ENCODE data around the gene JMJD6. TPM values are rescaled to one million over a fixed set of nuclear protein-coding genes. Genes with fewer than 3 reads are reported as not detected.
A peak's percentile ranks its signal among the peaks of the same experiment; 100 is the strongest.

JMJD6 gene
- total RNA-seq, 1 donor from 2014 or later = 32.7 TPM

DNA sequence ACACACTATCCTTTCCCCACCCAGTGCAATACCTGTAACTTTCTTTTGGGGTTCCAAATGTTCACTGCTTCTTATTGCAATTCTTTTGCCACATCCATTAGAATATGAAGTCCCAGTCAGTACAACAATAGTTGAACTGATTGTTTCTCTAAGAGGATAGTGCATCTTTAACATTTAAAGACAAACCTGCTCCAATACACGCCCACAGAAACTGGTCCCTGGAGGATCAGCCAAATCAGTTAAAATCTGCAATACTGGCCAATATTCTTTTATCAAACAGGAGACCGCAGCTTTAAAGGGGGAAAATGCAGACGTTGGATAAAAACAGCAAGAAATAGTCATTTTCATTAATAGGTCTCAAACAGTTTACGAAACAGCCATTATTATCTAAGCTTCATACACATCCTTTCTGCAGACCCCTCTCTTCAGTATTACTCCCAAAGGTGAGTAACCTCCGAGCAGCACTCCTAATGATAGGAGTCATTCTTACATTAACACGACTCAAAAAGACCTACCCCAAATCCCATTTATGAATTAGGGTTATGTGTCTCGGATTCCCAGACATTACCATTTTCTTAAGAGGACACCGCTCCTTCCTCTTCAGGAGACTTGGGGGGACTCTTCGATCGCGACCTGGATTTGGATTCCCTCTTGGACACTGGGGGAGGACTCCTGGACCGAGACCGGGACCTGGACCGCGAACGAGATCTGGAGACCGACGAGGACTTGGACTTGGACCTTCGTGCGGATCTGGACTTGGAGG is 9.4 kb upstream of the JMJD6 start:
- H3K9me3 Mint-ChIP-seq = no peaks in the 10 kb centered on the region
- CTCF ChIA-PET = interaction anchor here (1.4 kb wide), 1 partner anchor 9 kb away, joined by 3 read pairs; the partner anchor contains the start of gene METTL23
- H3K36me3 Mint-ChIP-seq (ENCODE audit: low read depth) = peaks cover 69% of the 10 kb centered on the region

DNA sequence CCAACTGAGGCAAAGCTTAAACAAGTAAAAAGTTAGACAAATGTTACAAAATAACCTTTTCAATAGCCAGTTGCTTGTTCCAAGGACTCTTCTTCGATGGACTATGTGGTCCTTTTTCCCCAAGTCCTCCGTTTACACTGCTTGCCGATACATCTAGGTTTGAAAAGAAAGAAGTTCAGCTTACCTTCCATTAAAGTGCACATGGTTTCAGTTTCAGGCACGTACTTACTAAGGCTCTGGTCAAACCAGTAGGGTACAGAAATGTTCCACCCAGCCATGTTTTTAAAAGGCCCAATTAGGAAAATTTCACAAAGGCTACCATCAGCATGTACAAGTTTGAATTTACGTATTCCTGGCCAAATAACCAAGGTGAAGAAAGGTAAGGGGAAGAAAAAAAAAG is 8.6 kb upstream of the JMJD6 start:
- Mint-ChIP-seq H3K27ac (peak overlapping the region; percentile 88), H3K4me3 (peak overlapping the region; percentile 97), H3K9me3 (no peaks in the 10 kb centered on the region), H3K27me3 (no peaks in the 10 kb centered on the region), H3K4me1 (peaks cover 57% of the 10 kb centered on the region), H3K36me3 (ENCODE audit: low read depth) (peaks cover 74% of the 10 kb centered on the region)
- ATAC-seq (ENCODE audit: low read depth) (no peak), DNase-seq (no peak)
- intact Hi-C loops (cut with micrococcal nuclease) = loop anchor here (5.0 kb wide), 2 partner anchors 587 to 1328 kb away; partner anchors contain the start of gene GRB2
- ChIA-PET CTCF (interaction anchor here (1.4 kb wide), 1 partner anchor 8 kb away, joined by 3 read pairs; the partner anchor contains the start of gene METTL23), POLR2A (interaction anchor here (0.5 to 6.2 kb wide), 6 partner anchors 8 to 586 kb away, joined by 3 to 218 read pairs (median 3); partner anchors contain the start of genes JMJD6 and METTL23)
- TF ChIP-seq CTCF (IDR thresholded peaks at IDR 0.05) = no peak

More for the DNA sequence above, 9.4 kb upstream of the JMJD6 start:
- H3K4me3 Mint-ChIP-seq = peak overlapping the region; percentile 97
- H3K27me3 Mint-ChIP-seq = no peaks in the 10 kb centered on the region
- DNase-seq (no peak), ATAC-seq (ENCODE audit: low read depth) (no peak)
- peak overlapping the region; percentile 88 for H3K27ac Mint-ChIP-seq
- peaks cover 61% of the 10 kb centered on the region for H3K4me1 Mint-ChIP-seq
- TF ChIP-seq CTCF (IDR thresholded peaks at IDR 0.05) = no peak
- intact Hi-C loops (cut with micrococcal nuclease) = loop anchor here (2.0 to 5.0 kb wide), 3 partner anchors 587 to 1328 kb away; partner anchors contain the start of genes GRB2 and TNRC6C
- POLR2A ChIA-PET = interaction anchor here (0.5 to 6.2 kb wide), 9 partner anchors 9 to 1059 kb away, joined by 3 to 218 read pairs (median 3); partner anchors contain the start of genes JMJD6 and METTL23

- H3K9me3 Mint-ChIP-seq = no peaks in the 10 kb centered on the region
- no peak for ATAC-seq (ENCODE audit: low read depth)
- ChIA-PET CTCF (interaction anchor here (1.4 kb wide), 1 partner anchor 7 kb away, joined by 3 read pairs; the partner anchor contains the start of gene METTL23), POLR2A (interaction anchor here (0.6 to 6.2 kb wide), 4 partner anchors 7 to 726 kb away, joined by 3 to 218 read pairs (median 4); partner anchors contain the start of genes JMJD6 and METTL23)
- no peaks in the 10 kb centered on the region for H3K27me3 Mint-ChIP-seq
- H3K4me1 Mint-ChIP-seq = peaks cover 63% of the 10 kb centered on the region
- DNase-seq = no peak
- peak overlapping the region; percentile 88 for H3K27ac Mint-ChIP-seq
- intact Hi-C loops (cut with micrococcal nuclease) = no loop called here
- H3K36me3 Mint-ChIP-seq (ENCODE audit: low read depth) = peaks cover 80% of the 10 kb centered on the region
- no peak for TF ChIP-seq CTCF (IDR thresholded peaks at IDR 0.05)
- peak overlapping the region; percentile 97 for H3K4me3 Mint-ChIP-seq
Measured at GRCh38 chr17:76734080-76734840, 7.9 kb upstream of the JMJD6 start.

DNA sequence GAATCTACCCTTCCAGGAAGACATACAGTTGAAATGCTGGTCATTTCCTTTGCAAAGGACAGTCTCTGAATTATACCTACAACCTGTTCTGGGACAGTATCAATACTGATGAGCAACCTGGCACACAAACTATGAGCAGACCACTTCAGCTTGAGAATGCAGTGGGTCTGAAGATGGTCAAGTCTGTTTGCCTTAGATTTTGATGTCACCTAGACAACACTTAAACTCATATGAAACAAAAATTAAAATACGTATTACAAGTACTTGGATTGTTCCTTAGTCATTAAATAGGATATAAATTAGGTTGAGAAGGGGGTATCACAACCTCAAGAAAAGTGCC is 7.2 kb upstream of the JMJD6 start:
- Mint-ChIP-seq H3K9me3 (no peaks in the 10 kb centered on the region), H3K36me3 (ENCODE audit: low read depth) (peaks cover 81% of the 10 kb centered on the region), H3K4me3 (peak overlapping the region; percentile 97), H3K4me1 (peaks cover 64% of the 10 kb centered on the region), H3K27me3 (no peaks in the 10 kb centered on the region), H3K27ac (peak overlapping the region; percentile 53)
- DNase-seq (no peak), ATAC-seq (ENCODE audit: low read depth) (no peak)
- CTCF ChIA-PET = no interaction called here
- intact Hi-C loops (cut with micrococcal nuclease) = no loop called here
- no peak for TF ChIP-seq CTCF (IDR thresholded peaks at IDR 0.05)
- POLR2A ChIA-PET = interaction anchor here (0.6 to 1.0 kb wide), 2 partner anchors 206 to 727 kb away, joined by 3 to 5 read pairs; no protein-coding TSS in a partner anchor
